ENCODE results near the gene ARHGEF2.

- TF ChIP-seq CTCF (conservative IDR thresholded peaks at IDR 0.05; ENCODE audit: low read length) (no peak), EZH2phosphoT487 (IDR thresholded peaks at IDR 0.05; ENCODE audit: borderline replicate concordance) (no peak)
Measured at GRCh38 chr1:155918660-155919059, 59.7 kb downstream of the ARHGEF2 start.
